Right lobe of liver (tissue), 4 donors: ENCODE results near the gene ANO4.

Experiments used
- POLR2A ChIP-seq: fragments of 450-650 bp; IDR thresholded peaks from one replicate; pipeline ENCODE4 v1.6.1; 2017; ENCODE audit warnings: antibody characterized with exemption, mild to moderate bottlenecking
- TF ChIP-seq, protein P1 (sequence below), 4 donors: fragments of 200-600 bp in 3 of 4; fragments of 450-650 bp in 1 of 4; IDR thresholded peaks; one replicate each; pipeline versions ENCODE4 v1.5.1 to v1.8.0; 2016 to 2022; ENCODE audit warnings: antibody characterized with exemption in 4 of 4, mild to moderate bottlenecking in 2 of 4
- donor health status: DM: no; HTN: no; CAD: no.
- donor health status: DM: no; HTN: no; CAD: no.
- donor health status: DM: no; HTN: yes; CAD: no.

DNA sequence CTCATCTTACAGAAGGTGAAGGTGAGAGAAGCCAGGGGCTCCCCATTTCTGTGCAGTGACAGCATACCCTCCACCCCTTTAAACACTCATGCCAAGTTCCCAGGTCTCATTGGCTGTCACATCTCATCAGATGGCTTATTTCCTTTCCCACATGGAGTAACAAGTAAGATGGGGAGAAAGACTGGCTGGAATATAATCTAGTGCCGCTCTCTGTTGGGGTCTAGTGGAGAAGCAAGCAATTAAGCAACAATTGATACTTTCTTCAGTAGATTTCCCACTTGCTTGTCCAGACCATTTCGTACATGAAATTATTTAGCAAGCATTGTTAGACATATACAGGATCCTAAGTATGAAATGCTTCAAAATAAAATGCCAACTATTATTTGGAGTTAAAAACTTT lies 323.3 kb downstream of the ANO4 start:
- TF ChIP-seq, protein P1, sequence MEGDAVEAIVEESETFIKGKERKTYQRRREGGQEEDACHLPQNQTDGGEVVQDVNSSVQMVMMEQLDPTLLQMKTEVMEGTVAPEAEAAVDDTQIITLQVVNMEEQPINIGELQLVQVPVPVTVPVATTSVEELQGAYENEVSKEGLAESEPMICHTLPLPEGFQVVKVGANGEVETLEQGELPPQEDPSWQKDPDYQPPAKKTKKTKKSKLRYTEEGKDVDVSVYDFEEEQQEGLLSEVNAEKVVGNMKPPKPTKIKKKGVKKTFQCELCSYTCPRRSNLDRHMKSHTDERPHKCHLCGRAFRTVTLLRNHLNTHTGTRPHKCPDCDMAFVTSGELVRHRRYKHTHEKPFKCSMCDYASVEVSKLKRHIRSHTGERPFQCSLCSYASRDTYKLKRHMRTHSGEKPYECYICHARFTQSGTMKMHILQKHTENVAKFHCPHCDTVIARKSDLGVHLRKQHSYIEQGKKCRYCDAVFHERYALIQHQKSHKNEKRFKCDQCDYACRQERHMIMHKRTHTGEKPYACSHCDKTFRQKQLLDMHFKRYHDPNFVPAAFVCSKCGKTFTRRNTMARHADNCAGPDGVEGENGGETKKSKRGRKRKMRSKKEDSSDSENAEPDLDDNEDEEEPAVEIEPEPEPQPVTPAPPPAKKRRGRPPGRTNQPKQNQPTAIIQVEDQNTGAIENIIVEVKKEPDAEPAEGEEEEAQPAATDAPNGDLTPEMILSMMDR (IDR thresholded peaks at IDR 0.05), result no peak
- no peak for TF ChIP-seq POLR2A
